HG03442 (cell line): ENCODE results near the gene CHD3.

Experiments
- ATAC-seq: cut with Tn5 transposase; IDR thresholded peaks from one replicate; pipeline ENCODE4 v1.9.1; 2021; ENCODE audit warnings: mild to moderate bottlenecking, moderate library complexity; ENCODE audit not compliant: unreplicated experiment

CHD3 gene

DNA sequence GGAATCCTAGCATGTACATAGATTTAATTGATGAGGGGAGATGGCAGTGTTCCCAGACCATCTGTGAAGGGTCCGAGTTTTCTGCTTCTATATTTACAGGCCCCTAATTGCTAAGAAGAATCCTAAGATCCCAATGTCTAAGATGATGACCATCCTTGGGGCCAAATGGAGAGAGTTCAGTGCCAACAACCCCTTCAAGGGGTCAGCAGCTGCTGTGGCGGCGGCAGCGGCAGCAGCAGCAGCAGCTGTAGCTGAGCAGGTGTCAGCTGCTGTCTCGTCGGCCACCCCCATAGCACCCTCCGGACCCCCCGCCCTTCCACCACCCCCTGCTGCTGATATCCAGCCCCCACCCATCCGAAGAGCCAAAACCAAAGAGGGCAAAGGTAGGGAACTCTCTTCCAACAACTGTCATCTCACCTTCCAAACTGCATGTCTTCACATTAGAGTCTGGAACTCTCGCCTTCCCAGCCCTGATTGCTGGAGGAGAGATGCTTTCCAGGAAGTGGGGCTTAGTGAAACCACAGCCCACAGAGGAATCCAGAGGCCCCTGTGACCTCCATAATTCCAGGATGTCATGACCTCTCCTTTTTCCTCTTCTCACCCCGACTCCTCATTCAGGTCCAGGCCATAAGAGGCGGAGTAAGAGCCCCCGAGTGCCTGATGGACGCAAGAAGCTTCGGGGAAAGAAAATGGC lies 4.7 kb downstream of the CHD3 start:
- ATAC-seq: no peak

DNA sequence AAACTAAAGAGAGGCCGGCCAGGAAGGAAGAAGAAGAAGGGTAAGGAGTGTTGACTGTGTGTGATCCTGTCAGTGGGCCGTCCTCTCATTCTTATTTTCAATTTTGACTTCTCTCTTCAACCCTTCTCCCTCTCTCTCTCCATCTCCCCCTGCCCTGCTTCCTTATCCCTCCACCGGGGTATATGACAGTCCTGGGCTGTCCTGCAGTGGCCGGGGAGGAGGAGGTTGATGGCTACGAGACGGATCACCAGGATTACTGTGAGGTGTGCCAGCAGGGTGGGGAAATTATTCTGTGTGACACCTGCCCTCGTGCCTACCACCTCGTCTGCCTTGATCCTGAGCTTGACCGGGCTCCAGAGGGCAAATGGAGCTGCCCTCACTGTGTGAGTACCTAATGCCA lies 5.6 kb downstream of the CHD3 start:
- ATAC-seq: no peak

DNA sequence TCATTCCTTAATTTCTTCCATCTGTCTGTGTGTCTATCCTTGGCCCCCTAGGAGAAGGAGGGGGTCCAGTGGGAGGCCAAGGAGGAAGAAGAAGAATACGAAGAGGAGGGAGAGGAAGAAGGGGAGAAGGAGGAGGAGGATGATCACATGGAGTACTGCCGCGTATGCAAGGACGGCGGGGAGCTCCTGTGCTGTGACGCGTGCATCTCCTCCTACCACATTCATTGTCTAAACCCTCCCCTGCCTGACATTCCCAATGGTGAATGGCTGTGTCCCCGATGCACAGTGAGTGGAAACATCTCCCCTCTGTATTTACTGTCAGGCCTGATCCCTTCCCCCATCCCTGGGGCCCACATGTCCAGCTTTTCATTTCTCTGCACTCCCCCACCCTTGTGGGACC lies 6.3 kb downstream of the CHD3 start:
- no peak for ATAC-seq

DNA sequence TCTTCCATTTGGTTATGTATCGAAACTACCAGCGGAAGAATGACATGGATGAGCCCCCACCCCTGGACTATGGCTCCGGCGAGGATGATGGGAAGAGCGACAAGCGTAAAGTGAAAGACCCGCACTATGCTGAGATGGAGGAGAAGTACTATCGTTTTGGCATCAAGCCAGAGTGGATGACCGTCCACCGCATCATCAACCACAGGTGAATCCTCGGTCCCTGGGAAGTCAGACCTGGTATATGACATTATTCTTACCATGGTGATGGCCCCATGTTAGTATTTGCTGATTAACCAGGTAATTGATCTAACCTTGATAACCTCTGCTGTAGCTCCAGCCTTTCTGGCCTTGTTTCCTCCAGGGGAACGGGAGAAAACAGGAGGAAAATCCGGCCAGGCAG lies 8.5 kb downstream of the CHD3 start:
- ATAC-seq: no peak

DNA sequence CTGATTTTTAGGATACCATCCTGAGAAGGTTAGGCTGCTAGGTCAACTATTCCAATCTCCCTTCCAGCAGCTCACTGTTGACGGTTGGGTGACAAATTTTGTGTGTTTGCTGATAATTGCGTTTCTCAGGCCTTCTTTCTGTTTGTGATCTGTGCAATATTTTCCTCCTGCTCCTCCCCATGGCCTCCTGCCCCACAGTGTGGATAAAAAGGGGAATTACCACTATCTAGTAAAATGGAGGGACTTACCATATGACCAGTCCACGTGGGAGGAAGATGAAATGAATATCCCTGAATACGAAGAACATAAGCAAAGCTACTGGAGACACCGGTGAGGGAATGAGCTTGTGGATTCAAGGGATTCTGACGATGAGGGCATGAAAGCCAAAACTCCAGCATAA lies 9.2 kb downstream of the CHD3 start:
- ATAC-seq: no peak

DNA sequence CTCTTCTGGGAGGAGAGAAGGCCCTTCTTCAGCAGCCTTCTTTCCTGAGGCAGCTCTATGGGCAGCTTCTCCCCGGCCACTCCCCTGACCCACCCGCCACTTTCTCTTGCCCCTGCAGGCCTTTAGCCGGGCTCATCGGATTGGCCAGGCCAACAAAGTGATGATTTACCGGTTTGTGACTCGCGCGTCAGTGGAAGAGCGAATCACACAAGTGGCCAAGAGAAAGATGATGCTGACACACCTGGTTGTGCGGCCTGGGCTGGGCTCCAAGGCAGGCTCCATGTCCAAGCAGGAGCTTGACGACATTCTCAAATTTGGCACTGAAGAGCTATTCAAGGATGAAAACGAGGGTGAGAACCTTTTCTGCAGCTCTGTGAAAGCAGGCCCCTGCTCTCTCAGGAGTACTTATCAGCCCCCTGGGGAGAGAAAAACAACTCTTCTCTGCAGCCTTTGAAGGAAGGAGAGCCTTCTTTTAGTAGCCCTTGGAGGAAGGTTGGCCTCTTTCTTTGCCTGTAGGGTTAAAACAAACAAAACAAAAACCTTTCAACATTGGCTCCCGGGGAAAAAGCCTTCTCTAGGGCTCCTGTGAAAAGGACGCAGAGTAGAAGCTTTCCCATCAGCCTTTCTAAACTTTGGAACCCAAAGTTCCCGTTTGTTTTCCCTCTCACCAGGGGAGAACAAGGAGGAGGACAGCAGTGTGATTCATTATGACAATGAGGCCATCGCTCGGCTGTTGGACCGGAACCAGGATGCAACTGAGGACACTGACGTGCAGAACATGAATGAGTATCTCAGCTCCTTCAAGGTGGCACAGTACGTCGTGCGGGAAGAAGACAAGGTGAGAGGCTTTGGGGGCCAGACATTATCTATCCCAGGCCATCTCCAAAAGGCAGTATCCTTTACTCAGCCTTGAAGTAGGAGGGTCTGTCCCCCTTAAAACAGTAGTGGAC lies 14.8 kb downstream of the CHD3 start:
- no peak for ATAC-seq

- no peak for ATAC-seq
Observed at GRCh38 chr17:7909089-7909488, 20.5 kb downstream of the CHD3 start.

DNA sequence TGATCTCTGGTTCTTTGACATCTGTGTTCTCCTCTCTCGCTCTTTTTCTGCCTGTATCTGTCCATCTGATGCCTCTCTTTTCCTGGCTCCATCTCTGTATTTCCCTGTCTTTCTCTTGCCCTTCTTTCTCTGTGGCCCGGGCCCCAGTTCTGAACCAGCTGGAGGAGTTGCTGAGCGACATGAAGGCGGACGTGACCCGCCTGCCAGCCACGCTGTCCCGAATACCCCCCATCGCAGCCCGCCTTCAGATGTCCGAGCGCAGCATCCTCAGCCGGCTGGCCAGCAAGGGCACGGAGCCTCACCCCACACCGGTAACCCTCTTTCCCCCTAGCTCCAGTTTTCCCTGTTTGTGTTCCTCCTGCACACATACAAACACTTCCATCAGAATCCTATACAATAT lies 21.7 kb downstream of the CHD3 start:
- no peak for ATAC-seq

DNA sequence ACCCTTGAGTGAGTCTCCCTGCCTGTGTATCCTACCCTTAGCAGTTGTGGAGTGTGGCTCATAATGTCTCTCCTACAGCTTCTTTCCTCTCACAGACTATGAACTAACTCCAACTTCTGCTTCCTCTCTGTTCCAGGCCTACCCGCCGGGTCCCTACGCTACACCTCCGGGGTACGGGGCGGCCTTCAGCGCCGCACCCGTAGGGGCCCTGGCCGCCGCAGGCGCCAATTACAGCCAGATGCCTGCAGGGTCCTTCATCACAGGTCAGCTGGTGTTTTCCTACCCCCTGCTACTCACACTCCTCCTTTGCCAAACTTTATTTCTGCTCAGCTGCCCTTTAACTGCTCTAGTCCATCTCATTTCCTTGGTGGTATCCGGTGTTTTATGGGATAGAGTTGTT lies 22.1 kb downstream of the CHD3 start:
- no peak for ATAC-seq

- ATAC-seq: no peak
Observed at GRCh38 chr17:7911116-7911515, 22.5 kb downstream of the CHD3 start.

- ATAC-seq: no peak
Observed at GRCh38 chr17:7912927-7913524, 24.4 kb downstream of the CHD3 start.

GRCh38 chr17:7915179-7915610 lies 26.6 kb downstream of the CHD3 start:
- peak; percentile 28 for ATAC-seq

DNA sequence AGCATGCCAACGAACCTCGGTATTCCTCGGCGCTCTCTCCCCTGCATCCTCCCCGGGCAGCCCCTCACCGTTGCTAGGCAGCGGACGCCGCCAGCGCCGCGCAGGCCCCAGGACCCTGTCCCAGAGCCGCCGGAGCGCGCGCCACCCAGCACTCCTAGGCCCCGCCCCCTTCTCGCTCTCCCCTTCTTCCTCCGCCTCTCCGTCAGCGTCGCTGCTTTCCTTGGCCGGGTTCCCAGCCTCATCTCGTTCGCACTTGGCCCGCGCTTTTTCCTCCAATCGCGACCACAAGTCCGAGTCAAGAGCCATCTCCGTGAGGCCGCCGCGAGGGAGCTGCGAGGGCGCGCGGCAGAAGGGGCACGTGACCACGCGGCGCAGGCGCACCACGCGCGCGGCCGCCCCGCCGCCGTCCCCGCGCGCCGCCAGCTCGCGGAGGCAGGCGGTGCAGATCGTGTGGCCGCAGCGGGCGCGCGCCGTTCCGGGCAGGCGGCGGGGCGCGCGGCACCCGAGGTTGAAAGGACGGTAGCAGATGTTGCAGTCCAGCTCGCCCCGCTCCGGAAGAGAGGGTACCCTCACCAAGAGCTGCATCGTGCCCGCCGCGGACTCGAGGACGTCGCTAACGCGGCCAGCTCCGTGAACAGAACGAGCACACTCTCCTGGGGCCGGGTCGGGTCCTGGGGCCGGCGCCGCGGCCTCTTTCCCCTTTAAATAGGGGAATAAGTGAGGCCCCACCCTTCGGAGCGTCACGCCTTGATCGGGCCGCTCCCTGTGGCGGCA lies 27.2 kb downstream of the CHD3 start, which contains the start of gene RNF227:
Gene RNF227 (minus strand): TSS at position 679 of the 774 bp plus-strand sequence. CDS start 94 bp downstream, at position 585.
- peak; percentile 75 for ATAC-seq

- no peak for ATAC-seq
Observed at GRCh38 chr17:7916385-7916682, 27.7 kb downstream of the CHD3 start.

DNA sequence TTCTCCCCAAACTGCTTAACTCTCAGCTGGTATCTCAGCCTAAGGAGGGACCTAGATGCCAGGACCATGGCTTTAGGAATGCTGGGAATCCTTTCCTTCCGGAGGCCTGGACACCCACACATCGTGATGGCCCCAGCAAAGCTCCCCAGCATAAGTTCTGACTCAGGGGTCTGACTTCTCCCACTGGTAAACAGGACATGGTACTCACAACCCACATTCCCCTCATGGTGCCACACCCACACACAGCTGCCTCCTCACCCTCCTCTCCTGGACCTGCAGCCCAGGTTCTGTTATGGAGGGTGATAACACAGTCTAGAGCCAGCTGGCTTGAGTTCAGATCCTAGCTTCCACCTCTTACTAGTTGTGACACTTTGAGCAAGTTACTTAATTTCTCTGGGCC lies 28.2 kb downstream of the CHD3 start:
- no peak for ATAC-seq

- ATAC-seq: no peak
Observed at GRCh38 chr17:7922269-7922844, 33.8 kb downstream of the CHD3 start.

DNA sequence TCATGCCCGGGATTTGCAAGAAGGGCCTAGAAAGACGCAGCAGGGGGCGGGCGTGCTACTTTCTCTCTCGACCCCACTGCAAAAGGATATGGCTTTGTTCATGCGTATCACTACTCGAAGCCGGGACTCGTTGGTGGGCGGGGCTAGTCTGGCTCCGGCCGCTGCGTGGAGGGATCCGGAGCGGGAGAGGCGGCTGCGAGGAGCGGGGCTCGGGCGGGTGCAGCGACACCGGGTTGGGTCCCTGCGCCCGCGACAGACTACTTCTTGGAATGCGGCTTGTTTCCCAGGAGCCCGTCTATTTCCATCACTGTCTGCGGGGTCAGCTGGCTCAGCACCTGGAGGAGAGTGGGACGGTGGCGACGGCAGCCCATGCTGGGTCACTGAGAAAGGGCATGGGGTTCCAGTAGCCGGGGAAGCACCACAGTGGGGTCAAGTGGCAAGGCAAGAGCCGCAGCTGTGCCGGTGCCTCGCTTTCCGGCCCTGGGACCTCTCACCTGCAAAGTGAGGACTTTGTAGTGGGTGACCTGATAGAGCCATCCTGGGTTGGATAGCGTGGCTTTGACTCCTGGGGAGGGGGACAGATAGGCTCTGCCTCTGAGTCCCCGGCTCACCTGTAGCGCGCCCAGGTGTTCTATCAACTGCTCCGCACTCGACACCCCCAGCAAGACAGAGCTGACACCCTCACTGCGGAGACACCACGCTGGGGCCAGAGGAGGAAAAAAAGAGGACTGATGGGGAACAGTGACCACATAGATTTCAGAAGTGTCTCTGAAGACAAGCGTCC lies 34.4 kb downstream of the CHD3 start:
- ATAC-seq: no peak

GRCh38 chr17:7927596-7927995 lies 39.0 kb downstream of the CHD3 start:
- no peak for ATAC-seq

DNA sequence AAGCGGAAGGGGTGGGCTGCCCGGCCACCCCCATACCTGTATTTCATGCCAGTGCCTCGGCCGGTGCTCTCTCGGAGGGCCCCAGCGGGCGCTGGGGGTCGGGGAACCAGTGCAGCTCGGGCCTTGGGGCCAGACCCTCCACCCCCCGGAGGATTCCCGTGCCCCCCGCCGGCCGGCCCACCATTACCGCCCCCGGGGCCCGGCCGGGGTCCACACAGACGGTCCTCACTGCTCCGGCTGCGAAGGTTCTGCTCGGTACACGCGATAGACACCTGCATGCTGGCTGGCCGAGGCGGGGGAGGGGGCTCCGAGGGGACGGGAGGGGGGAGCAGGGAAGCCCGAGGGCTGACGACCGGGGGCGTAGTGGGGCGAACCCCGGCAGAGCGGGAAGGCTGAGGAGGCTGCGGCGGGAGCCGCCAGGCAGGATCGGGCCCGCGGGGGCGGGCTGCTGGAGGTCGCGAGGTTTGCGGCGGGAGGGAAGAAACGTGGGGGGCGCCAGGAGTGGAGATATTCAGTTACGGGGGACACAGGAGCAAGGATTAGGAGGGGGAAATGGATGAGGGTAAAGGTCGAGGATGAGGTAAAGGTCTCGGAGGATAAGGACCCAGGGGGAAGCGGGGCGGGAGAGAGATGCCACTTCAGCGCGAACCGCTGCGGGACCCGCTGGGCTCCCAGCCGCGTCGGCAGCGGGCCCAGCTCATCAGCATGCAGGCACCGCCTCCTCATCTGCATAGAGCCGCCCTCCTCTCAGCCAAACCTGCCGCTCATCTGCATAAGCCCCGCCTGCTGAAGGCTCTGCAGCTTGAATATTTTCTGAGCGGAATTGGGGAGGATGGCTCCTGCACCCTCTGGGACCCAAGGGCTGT lies 40.8 kb downstream of the CHD3 start, which contains the start of gene KCNAB3:
Gene KCNAB3 (minus strand): TSS at position 699 of the 866 bp plus-strand sequence. CDS start 421 bp downstream, at position 278.
- no peak for ATAC-seq
